Fibroblast of villous mesenchyme (primary cell): Measurements from ENCODE around the gene RNASEL. TPM values are rescaled to one million over a fixed set of nuclear protein-coding genes. Genes with fewer than 3 reads are reported as not detected.

Experiments used
- DNase-seq: peaks from one replicate; pipeline ENCODE4 v3.0.0-alpha.2; 2010; ENCODE audit warnings: low read depth
- H3K4me3 ChIP-seq: 2 replicates; pipeline ENCODE4 v1.5.1; 2011; ENCODE audit warnings: low read depth, mild to moderate bottlenecking, low read length
- CTCF ChIP-seq: IDR thresholded peaks from 2 replicates; pipeline ENCODE4 v1.5.1; 2012; ENCODE audit warnings: low read depth, mild to moderate bottlenecking, low read length; ENCODE audit not compliant: insufficient read depth
- total RNA-seq: library from RNA; depleted of rRNA; stranded (reverse); fragments of >200 nt; gene quantifications from 2 replicates; pipeline ENCODE4 v1.2.3, GENCODE V29; 2012

The RNASEL gene
- total RNA-seq, 1 donor, result 9.1 TPM

GRCh38 chr1:182611787-182612186 is 22.7 kb upstream of the RNASEL start:
- TF ChIP-seq CTCF, result no peak
- H3K4me3 ChIP-seq, result no peak overlapping the region
- DNase-seq, result no peak

DNA sequence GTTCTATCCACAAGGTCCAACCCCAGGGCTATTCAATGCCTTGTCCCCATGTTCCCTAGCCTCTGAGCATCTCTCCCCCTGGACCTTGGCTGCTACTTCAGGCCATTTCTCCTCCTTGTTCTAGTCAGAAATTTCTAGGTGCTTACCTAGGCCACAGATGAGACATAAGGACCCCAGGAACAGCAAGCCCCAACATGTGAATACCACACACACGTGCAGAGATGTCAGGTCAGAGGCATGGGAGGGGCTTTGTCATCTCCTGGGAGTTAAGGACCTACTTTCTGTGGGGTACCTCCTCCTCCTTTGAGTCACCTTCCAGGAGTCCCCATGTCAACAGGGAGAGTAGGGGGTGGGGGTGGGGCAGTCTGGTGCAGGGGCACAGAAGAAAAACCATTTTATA is 22.3 kb upstream of the RNASEL start:
- H3K4me3 ChIP-seq, result no peak overlapping the region
- no peak for TF ChIP-seq CTCF
- no peak for DNase-seq

DNA sequence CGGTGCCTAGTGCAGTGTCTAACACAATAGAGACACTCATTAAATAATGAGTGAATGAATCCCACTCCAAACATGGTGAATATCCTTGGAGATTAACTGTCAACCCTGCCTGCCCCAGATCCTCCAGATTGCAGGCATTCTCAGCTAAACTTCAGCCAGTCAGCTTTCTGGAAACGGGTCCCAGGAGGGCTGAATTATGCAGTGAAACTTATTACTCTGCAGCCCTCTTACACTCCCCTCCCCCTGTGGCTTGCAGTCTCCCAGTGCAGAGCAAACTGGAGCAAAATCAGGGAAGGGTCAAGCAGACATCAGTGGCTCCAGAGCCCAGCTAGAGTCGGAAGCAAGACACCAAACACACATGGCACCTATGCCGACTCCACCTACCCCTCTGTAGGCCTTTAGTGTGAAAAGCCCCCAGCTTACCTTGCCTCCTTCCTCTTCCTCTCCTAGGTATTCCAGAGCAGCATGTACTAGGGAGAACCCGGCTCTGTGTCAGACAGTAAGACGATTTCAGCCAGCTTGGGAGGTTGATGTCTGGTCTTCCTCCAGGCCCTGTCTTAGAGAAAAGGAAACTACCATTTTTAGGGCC is 21.6 kb upstream of the RNASEL start:
- no peak overlapping the region for H3K4me3 ChIP-seq
- no peak for TF ChIP-seq CTCF
- no peak for DNase-seq

DNA sequence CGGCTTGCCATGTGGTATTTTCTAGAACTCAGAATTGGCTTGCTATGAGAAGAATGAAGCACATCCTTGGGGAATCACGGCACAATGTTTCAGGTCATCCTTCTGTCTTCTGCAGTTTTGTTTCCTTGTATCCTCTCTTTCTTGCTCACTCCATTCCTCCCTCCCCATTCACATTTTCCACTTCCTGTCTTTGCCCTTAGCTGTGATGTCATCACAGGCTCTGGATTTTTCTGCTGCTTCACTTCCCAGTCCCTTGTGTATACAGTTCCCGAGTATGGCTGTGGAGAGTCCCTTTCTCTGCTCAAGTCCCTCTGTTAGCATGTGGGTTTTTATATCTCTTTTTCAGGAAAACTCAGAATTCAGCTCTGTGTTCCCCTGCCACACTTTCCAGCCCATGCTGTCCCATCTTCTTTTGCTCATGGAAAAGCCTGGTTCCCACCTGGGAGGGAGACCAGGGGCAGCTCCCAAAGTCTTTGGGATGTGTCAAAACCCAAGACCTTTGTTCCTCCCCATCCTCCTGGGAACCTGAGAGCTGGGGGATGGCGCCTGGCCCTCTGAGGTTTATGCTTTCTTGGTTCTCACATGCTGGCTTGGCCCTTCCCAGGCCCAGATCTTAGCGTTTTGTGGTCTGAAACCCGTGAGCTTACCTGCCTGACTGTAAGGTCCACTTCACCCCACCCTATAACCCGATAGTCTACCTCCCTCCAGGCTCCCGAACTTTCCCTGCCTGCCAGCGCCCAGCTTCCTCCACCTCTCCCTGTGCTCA is 20.0 kb upstream of the RNASEL start:
- H3K4me3 ChIP-seq, result no peak overlapping the region
- no peak for TF ChIP-seq CTCF
- peak; percentile 47 for DNase-seq

DNA sequence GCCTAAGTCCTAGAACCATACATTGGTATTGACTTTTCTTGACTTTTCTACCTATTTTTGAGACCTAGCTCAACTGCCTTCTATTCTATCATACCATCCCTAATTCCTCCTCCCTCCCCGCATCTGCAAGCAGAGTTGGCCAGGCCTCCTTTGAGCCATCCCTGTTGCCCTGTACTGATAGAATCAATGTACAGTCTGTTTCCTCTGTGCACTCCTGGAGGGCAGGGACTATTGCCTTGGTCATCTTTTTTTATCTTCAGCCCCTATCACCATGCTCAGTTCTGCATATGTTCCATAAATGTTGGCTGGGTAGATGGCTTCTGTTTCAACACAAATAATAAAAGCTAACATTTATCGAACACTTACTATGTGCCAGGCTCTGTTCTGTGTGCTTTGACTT is 19.2 kb upstream of the RNASEL start:
- H3K4me3 ChIP-seq, result no peak overlapping the region
- no peak for TF ChIP-seq CTCF
- no peak for DNase-seq

GRCh38 chr1:182607566-182607965 is 18.5 kb upstream of the RNASEL start:
- no peak overlapping the region for H3K4me3 ChIP-seq
- DNase-seq, result no peak

More at GRCh38 chr1:182607566-182607965, 18.5 kb upstream of the RNASEL start:
- no peak for TF ChIP-seq CTCF
